GM23248 (cell line): ENCODE results near the gene CEP112. TPM values are rescaled to one million over a fixed set of nuclear protein-coding genes. Genes with fewer than 3 reads are reported as not detected.

Experiments used
- DNase-seq: peaks from one replicate; pipeline ENCODE4 v3.0.0-alpha.2; 2015
- H2AFZ ChIP-seq: fragments of 200-600 bp; sonication (generic); 2 replicates; pipeline ENCODE4 v1.6.1; 2016; ENCODE audit warnings: antibody characterized with exemption
- H3F3A ChIP-seq: fragments of 200-600 bp; sonication (generic); 2 replicates; pipeline ENCODE4 v1.6.1; 2016; ENCODE audit warnings: mild to moderate bottlenecking, antibody characterized with exemption, mixed run types; ENCODE audit not compliant: insufficient read depth
- H3K27ac ChIP-seq: fragments of 200-600 bp; sonication (generic); 2 replicates; pipeline ENCODE4 v1.5.1; 2016; ENCODE audit warnings: mild to moderate bottlenecking
- H3K27me3 ChIP-seq: fragments of 200-600 bp; sonication (generic); replicated peaks from 2 replicates; pipeline ENCODE4 v1.6.1; 2016; ENCODE audit warnings: mild to moderate bottlenecking; ENCODE audit not compliant: insufficient read depth
- H3K36me3 ChIP-seq: fragments of 200-600 bp; sonication (generic); 2 replicates; pipeline ENCODE4 v1.6.1; 2016; ENCODE audit warnings: low read depth, mild to moderate bottlenecking
- H3K4me1 ChIP-seq: fragments of 200-600 bp; sonication (generic); 2 replicates; pipeline ENCODE4 v1.6.1; 2016; ENCODE audit warnings: mild to moderate bottlenecking; ENCODE audit not compliant: insufficient read depth
- H3K4me2 ChIP-seq: fragments of 200-600 bp; sonication (generic); one replicate; pipeline ENCODE4 v1.6.1; 2016; ENCODE audit warnings: mild to moderate bottlenecking; ENCODE audit not compliant: unreplicated experiment
- H3K4me3 ChIP-seq: fragments of 200-600 bp; sonication (generic); 2 replicates; pipeline ENCODE4 v1.5.1; 2016; ENCODE audit warnings: mild to moderate bottlenecking
- H3K79me2 ChIP-seq: fragments of 200-600 bp; sonication (generic); 2 replicates; pipeline ENCODE4 v1.6.1; 2016; ENCODE audit warnings: mild to moderate bottlenecking; ENCODE audit not compliant: insufficient read depth
- H3K9ac ChIP-seq: fragments of 200-600 bp; sonication (generic); 2 replicates; pipeline ENCODE4 v1.6.1; 2016; ENCODE audit warnings: mild to moderate bottlenecking
- H3K9me2 ChIP-seq: fragments of 200-600 bp; sonication (generic); 2 replicates; pipeline ENCODE4 v1.6.1; 2016; ENCODE audit warnings: mixed run types, mild to moderate bottlenecking, moderate library complexity; ENCODE audit not compliant: insufficient read depth
- H3K9me3 ChIP-seq: fragments of 200-600 bp; sonication (generic); one replicate; pipeline ENCODE4 v1.6.1; 2017; ENCODE audit warnings: low read depth
- H4K20me1 ChIP-seq: fragments of 200-600 bp; sonication (generic); 2 replicates; pipeline ENCODE4 v1.6.0; 2016; ENCODE audit not compliant: insufficient read depth
- EZH2 ChIP-seq: fragments of 200-600 bp; sonication (generic); IDR thresholded peaks from 2 replicates; pipeline ENCODE4 v1.6.1; 2018; ENCODE audit warnings: antibody characterized with exemption, mild to moderate bottlenecking; ENCODE audit not compliant: insufficient read depth, poor library complexity, severe bottlenecking
- EZH2phosphoT487 ChIP-seq: fragments of 200-600 bp; sonication (generic); IDR thresholded peaks from 2 replicates; pipeline ENCODE4 v1.6.1; 2018; ENCODE audit warnings: antibody characterized with exemption, moderate library complexity, mild to moderate bottlenecking, low read depth; ENCODE audit not compliant: insufficient read depth
- WGBS, 2 experiments: methylation state at CpG; one replicate each; pipeline ENCODE4 v1.1.6; 2015 to 2017; ENCODE audit warnings: low lambda C conversion rate in 2 of 2, low coverage in 1 of 2; ENCODE audit errors: missing lambda C conversion rate in 2 of 2; 5-methylcytosine and 5-hydroxymethylcytosine counted together
- in situ Hi-C: fragments of 300-500 bp; cut with MboI; formaldehyde crosslinking; loops from 2 replicates; pipeline ENCODE4 v1.15.0; 2020
- polyA plus RNA-seq: library from polyadenylated mRNA; unstranded; fragments of >200 nt; fragmentation: Nextera tagmentation; extraction: Ambion mirVana; gene quantifications from 2 replicates; pipeline ENCODE4 v1.2.1, GENCODE V29; 2016
- total RNA-seq: library from RNA; depleted of rRNA; stranded (reverse); fragments of >200 nt; shearing (Covaris generic); gene quantifications from 2 replicates; pipeline ENCODE4 v1.2.3, GENCODE V29; 2014

CEP112 gene
- total and polyA plus RNA-seq, 2 experiments from 2014 or later: 8.1 to 14.8 TPM

- Histone ChIP-seq H3K36me3 (no peaks in the 10 kb centered on the region), H3K27me3 (no peaks in the 10 kb centered on the region), H3K4me3 (no peak overlapping the region), H3K9ac (no peak overlapping the region), H4K20me1 (no peaks in the 10 kb centered on the region), H3K9me2 (no peaks in the 10 kb centered on the region), H3K79me2 (no peaks in the 10 kb centered on the region), H3F3A (no peaks in the 10 kb centered on the region), H3K4me2 (no peak overlapping the region), H3K9me3 (peaks cover 5% of the 10 kb centered on the region), H2AFZ (no peak overlapping the region), H3K27ac (no peak overlapping the region), H3K4me1 (no peaks in the 10 kb centered on the region)
- in situ Hi-C loops: no loop called here
- WGBS, 2 experiments: 87 to 88% methylated on average over 2 of the region's 2 CpGs
- DNase-seq: no peak
- no peak for TF ChIP-seq EZH2phosphoT487
- TF ChIP-seq EZH2: no peak
Measured at GRCh38 chr17:65801513-65801912, 390.4 kb downstream of the CEP112 start.

DNA sequence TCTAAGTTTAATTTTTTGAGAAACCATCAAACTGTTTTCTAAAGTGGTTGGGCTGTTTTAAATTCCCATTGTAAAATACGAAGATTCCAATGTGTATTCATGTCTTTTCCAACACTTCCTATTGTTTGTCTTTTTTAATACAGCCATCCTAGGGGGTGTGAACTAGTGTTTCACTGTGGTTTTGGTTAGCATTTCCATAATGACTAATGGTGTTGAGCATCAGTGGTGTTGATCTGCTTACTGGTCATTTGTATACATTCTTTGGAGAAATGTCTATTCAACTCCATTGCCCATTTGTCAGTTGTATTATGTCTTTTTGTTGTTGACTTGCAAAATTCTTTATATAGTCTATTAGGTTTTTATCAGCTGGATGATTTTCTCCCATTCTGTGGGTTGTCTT lies 391.3 kb downstream of the CEP112 start:
- Histone ChIP-seq H2AFZ (no peak overlapping the region), H3K4me1 (no peaks in the 10 kb centered on the region), H3F3A (no peaks in the 10 kb centered on the region), H3K27me3 (no peaks in the 10 kb centered on the region), H3K9me2 (no peaks in the 10 kb centered on the region), H3K27ac (no peak overlapping the region), H3K9me3 (peaks cover 5% of the 10 kb centered on the region), H3K9ac (no peak overlapping the region), H3K4me2 (no peak overlapping the region), H4K20me1 (no peaks in the 10 kb centered on the region), H3K4me3 (no peak overlapping the region), H3K79me2 (no peaks in the 10 kb centered on the region), H3K36me3 (no peaks in the 10 kb centered on the region)
- in situ Hi-C loops: no loop called here
- DNase-seq: no peak
- TF ChIP-seq EZH2: no peak
- no peak for TF ChIP-seq EZH2phosphoT487
- WGBS, 2 experiments: 100% methylated on average over 1 of the region's 1 CpG

- H3K9me2 ChIP-seq: no peaks in the 10 kb centered on the region
- H3K27ac ChIP-seq: no peak overlapping the region
- H3K4me3 ChIP-seq: no peak overlapping the region
- no peak for DNase-seq
- no peak overlapping the region for H3K9ac ChIP-seq
- no peaks in the 10 kb centered on the region for H4K20me1 ChIP-seq
- H3F3A ChIP-seq: no peaks in the 10 kb centered on the region
- peaks cover 5% of the 10 kb centered on the region for H3K9me3 ChIP-seq
- no peak for TF ChIP-seq EZH2phosphoT487
- no peak for TF ChIP-seq EZH2
- no peaks in the 10 kb centered on the region for H3K27me3 ChIP-seq
- no peaks in the 10 kb centered on the region for H3K36me3 ChIP-seq
- H2AFZ ChIP-seq: no peak overlapping the region
- H3K4me1 ChIP-seq: no peaks in the 10 kb centered on the region
- no peak overlapping the region for H3K4me2 ChIP-seq
- in situ Hi-C loops: loop anchor here (25.0 kb wide), 1 partner anchor 513 kb away; no protein-coding TSS in a partner anchor
- H3K79me2 ChIP-seq: no peaks in the 10 kb centered on the region
- 95 to 100% methylated on average over 1 of the region's 1 CpG for WGBS, 2 experiments
Measured at GRCh38 chr17:65799869-65800268, 392.1 kb downstream of the CEP112 start.

GRCh38 chr17:65799454-65799853 lies 392.5 kb downstream of the CEP112 start:
- H3K79me2 ChIP-seq: no peaks in the 10 kb centered on the region
- 93 to 100% methylated on average over 1 of the region's 1 CpG for WGBS, 2 experiments
- H3K9me3 ChIP-seq: peaks cover 5% of the 10 kb centered on the region
- no peaks in the 10 kb centered on the region for H3K36me3 ChIP-seq
- H3K4me1 ChIP-seq: no peaks in the 10 kb centered on the region
- DNase-seq: no peak
- H3K4me2 ChIP-seq: no peak overlapping the region
- in situ Hi-C loops: loop anchor here (25.0 kb wide), 1 partner anchor 512 kb away; no protein-coding TSS in a partner anchor
- no peaks in the 10 kb centered on the region for H3K9me2 ChIP-seq
- no peak overlapping the region for H3K9ac ChIP-seq
- TF ChIP-seq EZH2: no peak
- no peak for TF ChIP-seq EZH2phosphoT487
- no peaks in the 10 kb centered on the region for H3K27me3 ChIP-seq
- H3F3A ChIP-seq: no peaks in the 10 kb centered on the region
- no peak overlapping the region for H2AFZ ChIP-seq
- no peaks in the 10 kb centered on the region for H4K20me1 ChIP-seq
- H3K4me3 ChIP-seq: no peak overlapping the region
- no peak overlapping the region for H3K27ac ChIP-seq

DNA sequence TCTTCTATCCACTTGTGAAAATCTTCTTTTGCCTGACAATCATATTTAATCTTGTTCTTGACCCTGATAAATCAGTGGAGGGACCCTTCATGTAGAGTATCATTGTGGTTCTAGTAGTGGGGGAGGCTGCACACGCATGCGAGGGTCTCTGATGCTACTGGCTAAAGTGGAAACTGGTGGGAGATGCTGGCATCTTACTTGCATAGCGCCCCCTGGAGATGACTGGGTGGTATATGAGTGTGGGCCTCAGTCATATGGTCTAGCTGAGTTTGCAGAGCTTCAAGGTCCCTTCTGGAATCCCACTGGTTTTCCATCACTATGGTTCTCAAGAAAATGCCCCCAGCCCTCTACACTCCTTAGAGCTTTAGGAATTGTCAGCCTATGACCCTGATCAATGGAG lies 394.1 kb downstream of the CEP112 start:
- DNase-seq: peak; percentile 23

More for the DNA sequence above, 394.1 kb downstream of the CEP112 start:
- Histone ChIP-seq H3K9ac (no peak overlapping the region), H3K79me2 (no peaks in the 10 kb centered on the region), H2AFZ (no peak overlapping the region), H3F3A (no peaks in the 10 kb centered on the region), H3K9me2 (no peaks in the 10 kb centered on the region), H3K27ac (no peak overlapping the region), H3K27me3 (no peaks in the 10 kb centered on the region), H3K4me2 (no peak overlapping the region), H4K20me1 (no peaks in the 10 kb centered on the region), H3K36me3 (no peaks in the 10 kb centered on the region), H3K4me1 (no peaks in the 10 kb centered on the region), H3K4me3 (no peak overlapping the region), H3K9me3 (peaks cover 5% of the 10 kb centered on the region)
- TF ChIP-seq EZH2phosphoT487: no peak
- TF ChIP-seq EZH2: no peak
- in situ Hi-C loops: loop anchor here (25.0 kb wide), 1 partner anchor 511 kb away; no protein-coding TSS in a partner anchor
- 64 to 67% methylated on average over 3 of the region's 3 CpGs for WGBS, 2 experiments
